HG03354 (cell line): ENCODE results near the gene ZNF213.

Experiments used
- ATAC-seq: cut with Tn5 transposase; IDR thresholded peaks from one replicate; pipeline ENCODE4 v1.9.1; 2021; ENCODE audit warnings: mild to moderate bottlenecking; ENCODE audit not compliant: unreplicated experiment, poor library complexity, severe bottlenecking

ZNF213 gene

GRCh38 chr16:3186946-3187690 is 52.3 kb downstream of the ZNF213 start:
- no peak for ATAC-seq

- no peak for ATAC-seq
Measured at GRCh38 chr16:3187798-3188674, 53.2 kb downstream of the ZNF213 start, which contains the start of gene OR1F1. OR1F1 (plus strand) TSS chr16:3188204.

- no peak for ATAC-seq
Measured at GRCh38 chr16:3188675-3188924, 53.8 kb downstream of the ZNF213 start.

GRCh38 chr16:3188925-3189825 is 54.3 kb downstream of the ZNF213 start:
- no peak for ATAC-seq

GRCh38 chr16:3189869-3190268 is 55.0 kb downstream of the ZNF213 start:
- no peak for ATAC-seq

GRCh38 chr16:3190949-3191353 is 56.1 kb downstream of the ZNF213 start:
- ATAC-seq, result no peak
